HG02623 (cell line): Measurements from ENCODE around the gene EN1.

Source experiments
- ATAC-seq: cut with Tn5 transposase; IDR thresholded peaks from one replicate; pipeline ENCODE4 v1.9.1; 2021; ENCODE audit warnings: moderate library complexity; ENCODE audit not compliant: unreplicated experiment

EN1 gene

DNA sequence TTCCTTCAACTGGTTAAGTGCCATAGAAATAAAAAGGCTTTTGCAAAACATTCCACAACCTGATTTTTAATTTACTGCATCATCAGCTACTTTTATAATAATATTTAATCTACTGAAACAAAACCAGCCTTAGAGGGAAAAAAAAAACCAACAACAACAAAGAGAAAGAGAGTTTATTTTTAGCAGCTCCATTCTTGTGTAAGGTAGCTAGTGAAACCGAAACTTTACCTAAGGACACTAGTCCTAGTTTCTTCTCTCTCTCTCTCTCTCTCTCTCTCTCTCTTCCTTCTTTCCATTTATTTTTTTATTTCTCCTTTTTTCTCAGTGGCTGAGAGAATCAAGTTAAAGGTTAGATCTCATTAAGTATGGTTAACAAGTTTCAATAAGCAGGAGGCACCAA is 21.4 kb downstream of the EN1 start:
- ATAC-seq: no peak

DNA sequence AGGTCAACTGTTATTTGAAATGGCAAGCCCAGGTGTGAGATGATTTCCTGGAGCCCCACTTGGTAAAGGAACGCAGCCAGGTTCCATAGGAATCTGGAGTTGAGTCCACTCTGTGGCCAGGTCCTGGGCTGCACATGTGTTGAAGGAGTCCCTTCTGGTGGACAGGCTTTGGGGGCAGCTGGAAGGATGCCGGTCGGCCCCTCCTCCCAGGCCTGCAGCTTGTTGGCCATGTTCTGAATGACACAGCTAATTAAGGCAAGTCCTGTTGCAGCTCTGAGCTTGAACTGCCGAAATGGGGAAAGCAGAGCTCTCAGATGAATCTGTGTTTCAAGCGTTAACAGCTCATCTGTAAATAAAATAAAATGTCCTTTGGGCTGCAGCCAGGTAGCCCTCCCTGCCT is 23.8 kb downstream of the EN1 start:
- no peak for ATAC-seq

DNA sequence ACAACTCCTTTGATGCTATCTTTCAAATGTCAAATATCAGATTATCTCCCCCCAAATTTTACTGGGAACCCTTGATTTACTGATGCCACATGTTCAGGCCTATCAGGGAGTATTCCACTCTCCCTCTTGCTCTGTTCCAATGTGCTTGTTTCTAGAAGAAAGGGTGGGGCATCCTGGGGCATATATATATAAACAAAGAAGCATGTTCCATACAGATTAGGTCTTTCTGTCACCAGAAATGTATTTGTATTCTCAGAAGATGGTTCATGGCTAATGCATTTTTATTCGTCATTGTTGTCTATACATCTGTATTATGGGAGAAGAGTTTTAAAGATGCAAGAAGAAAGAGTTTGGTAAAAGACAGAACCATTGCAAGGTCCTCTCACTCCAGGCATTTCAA is 24.9 kb downstream of the EN1 start:
- ATAC-seq: no peak

DNA sequence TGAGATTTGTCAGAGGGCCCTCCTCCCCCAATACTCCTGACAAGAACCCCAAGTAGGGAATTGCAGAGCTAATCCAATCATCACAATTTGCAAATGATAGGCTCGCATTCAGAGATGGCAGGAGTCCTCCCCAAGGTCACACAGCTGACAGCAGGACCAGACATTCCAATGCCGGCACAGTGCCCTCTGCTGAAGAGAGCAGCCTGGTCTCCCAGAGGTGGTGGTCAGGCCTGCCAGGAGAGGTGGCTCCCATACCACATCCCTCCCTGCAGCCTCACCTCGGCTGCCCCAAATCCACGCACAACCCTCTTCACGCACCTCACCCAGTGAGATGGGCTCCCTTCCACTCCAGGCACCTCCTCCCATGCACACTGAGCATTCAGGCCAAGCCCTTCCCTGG is 25.4 kb downstream of the EN1 start:
- ATAC-seq: no peak

- no peak for ATAC-seq
Measured at GRCh38 chr2:118817469-118817868, 30.0 kb downstream of the EN1 start.

DNA sequence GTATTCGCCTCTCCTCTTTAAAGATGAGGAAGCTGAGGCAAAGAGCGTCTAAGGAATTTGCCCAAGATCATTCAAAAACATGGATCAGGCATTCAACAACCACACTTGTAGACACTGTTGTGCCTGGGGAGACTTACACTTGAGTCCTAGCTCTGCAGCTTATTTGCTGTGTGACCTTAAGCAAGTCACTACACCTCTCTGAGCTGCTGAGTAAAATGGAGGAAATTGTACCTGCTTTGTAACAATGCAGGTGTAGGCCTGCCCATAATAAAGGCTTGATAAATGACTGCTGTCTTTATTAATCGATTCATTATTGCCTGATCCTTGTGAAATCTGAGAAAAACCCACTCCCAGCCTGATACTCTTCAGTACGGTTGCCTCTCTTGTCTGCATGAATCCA is 30.8 kb downstream of the EN1 start:
- no peak for ATAC-seq

DNA sequence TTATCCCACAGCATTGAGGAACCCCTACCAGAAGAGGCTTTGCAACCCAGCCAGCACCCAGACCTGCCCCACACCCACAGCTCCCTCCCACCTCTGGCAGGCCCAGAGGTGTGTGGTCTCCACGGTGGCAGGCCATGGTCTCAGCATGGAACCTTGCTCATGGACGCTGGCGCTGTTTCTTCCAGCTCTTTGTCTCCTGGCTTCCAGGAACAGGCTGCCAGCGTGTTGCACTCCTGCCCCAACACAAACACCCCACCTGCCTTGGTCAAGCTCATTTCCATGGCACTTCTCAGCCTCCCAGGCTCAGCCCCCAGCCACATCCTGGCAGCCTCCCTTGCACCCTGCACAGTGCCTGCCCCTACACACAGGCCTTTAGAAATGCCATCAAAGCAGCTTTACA is 31.7 kb downstream of the EN1 start:
- no peak for ATAC-seq

DNA sequence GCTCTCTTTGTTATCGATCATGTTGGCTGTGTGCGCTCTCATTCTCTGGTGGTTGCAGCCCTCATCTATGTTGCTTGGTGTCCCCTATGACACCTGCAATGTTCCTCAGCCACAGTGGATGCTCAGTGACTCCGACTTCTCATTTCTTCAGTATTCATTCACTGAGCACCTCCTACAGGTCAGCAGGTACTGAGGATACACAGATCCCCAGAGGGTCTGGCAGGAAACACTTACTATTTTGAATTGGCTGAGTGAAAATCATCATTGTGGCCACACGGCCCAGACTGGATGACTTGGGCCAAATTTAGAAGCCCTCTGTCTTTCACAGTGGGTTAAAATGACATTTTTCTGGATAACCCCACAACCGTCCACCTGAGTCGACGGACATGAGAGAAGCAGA is 32.1 kb downstream of the EN1 start:
- ATAC-seq: no peak

GRCh38 chr2:118814368-118814767 is 33.1 kb downstream of the EN1 start:
- ATAC-seq: no peak

DNA sequence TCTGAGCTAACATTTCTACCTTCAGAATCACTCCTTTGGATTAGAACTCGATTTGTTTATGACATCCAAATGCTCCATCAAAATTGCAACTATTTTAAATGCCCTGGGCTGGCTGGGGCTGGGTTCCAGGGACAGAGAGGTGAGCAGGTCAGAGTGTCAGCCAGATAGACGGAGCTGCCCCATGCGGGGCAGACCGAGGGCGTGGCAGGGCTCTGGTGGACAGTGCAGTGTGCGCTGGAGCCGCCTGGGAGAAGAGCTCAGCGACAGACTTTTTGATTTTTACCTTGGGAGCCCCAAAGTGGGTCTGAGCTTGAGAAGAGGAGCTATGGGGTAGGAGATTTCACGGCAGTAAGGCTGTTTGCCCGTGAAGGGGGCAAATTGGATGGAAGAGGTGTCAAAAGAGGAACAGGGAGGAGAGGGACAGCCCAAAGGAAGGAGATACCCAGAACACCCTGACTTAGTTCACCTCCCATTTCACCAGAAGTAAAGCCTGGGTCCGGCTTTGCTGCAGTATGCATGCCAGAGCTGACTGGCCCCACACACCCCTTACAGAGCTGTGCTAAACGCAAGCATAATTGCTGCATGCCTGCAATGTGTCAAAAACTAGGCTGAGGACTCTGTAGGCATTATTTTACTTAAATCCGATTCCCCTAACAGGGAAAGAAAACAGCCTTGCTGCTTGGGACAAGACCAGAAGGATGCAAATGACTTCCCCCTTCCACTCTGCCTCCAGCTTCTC is 33.7 kb downstream of the EN1 start:
- ATAC-seq: no peak

- ATAC-seq: no peak
Measured at GRCh38 chr2:118813111-118813510, 34.3 kb downstream of the EN1 start.

DNA sequence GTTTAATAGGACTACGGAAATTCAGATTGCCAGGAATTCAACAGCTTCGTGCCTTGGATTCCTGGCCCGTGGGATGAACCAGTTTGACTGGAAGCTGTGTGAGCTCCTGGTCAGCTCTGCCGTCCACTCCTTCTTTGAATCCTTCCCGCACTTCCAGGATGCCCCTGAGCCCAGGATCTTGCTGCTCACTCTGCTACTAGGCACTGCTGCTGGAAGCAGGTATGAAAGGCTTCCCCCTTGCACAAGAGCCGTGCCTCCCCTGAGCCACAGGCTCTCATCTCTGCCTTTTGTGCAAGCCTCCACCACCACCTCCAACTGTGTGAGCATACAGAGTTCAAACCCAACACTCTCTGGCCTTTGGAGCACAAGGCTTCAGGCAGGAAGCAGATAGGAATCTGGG is 34.9 kb downstream of the EN1 start:
- no peak for ATAC-seq

DNA sequence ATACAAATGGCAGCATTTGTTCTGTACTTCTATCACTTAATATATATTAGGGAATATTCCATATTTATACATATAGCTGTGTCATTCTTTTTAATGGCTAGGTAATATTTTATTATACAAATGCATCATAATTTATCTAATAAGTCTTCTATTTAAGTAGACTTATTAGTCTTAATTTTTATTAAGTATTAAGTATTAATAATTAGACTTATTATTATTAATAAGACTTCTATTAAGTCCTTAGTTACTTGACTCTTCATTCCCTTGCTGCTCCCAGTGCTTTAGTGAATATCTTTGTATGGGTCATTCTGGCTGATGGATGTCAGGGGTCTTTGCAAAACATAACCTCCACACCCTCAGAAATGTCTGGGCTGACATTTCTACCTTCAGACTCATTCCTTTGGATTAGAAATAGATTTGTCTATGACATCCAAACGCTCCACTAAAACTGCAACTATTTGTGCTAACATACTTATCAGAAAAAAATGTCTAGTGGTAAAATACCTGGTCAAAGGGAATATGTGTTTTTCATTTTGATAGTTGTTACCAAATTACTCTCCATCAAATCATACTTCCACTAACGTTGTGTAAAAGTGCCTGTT is 35.8 kb downstream of the EN1 start:
- no peak for ATAC-seq

GRCh38 chr2:118810766-118811165 is 36.7 kb downstream of the EN1 start:
- no peak for ATAC-seq

GRCh38 chr2:118808429-118808809 is 39.0 kb downstream of the EN1 start:
- no peak for ATAC-seq

DNA sequence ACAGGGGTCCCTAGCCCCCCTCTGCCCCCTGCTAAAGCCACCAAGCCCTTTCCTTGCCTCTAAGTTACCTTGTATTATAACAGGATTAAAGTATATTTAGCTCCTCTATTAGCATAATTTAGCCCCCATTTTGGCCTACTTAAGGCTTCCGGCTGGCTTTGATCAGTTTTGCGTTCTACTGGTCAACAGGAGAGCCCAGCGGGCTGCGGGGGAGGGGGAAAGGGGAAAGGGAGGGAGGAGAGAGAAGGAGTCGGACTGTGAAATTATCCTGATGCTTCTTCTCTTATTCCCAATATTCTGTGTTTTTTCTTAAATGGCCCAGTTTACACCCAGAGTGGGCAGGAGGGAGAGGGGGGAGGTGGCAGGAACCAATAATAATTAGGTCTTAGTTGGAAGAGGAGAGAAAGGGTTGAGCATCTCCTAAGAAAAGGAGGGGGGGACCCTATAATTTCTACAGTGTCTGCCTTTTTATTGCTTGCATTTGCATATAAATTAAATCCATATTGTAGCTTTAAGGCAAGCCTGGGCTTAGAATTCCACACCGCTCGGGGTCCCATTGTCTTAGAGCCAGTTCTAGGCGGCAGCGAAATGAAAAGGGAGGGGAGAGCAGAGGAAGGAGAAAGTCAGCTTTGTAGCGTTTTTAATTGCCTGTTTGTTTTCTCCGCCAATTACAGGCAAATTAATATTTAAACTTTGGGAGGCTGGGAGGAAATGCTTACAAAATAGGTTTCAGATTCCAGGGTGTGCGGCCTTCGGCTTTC is 39.6 kb downstream of the EN1 start:
- no peak for ATAC-seq

- no peak for ATAC-seq
Measured at GRCh38 chr2:118806797-118807667, 40.4 kb downstream of the EN1 start.

DNA sequence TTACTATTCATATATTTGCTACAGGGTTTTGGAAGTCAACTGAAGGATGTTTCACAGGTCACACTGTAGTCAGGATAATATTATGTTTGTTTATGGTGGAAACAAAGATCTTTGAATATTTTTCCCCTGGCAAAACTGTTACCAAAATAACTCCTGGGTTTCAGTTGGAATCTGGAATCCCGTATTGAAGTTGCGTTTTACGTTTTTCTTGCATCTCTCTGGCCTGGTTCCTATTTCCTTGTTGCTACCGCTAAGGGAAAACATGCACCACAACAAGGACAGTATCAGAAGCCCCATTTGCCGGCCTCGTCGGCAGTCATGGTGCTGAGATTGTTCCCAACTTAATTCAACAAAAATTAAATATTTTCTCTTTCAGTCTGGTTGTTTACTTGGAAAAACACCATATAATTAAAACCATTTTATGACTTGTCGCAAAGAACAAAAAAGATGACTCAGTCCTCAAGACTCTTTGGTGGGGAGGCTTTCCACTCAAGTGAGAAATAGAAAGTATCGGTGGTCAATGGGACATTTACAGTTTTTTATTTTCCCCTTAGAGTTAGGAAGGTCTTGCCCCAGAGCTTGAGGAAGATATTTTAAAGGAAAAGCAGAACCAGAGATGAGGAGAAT is 42.3 kb downstream of the EN1 start:
- ATAC-seq: no peak

- ATAC-seq: no peak
Measured at GRCh38 chr2:118803012-118803411, 44.4 kb downstream of the EN1 start.

- no peak for ATAC-seq
Measured at GRCh38 chr2:118801151-118801550, 46.3 kb downstream of the EN1 start.

GRCh38 chr2:118800736-118801135 is 46.7 kb downstream of the EN1 start:
- ATAC-seq: no peak
